GM19351 (cell line): ENCODE results near the gene C2orf81.

ENCODE experiments used
- ATAC-seq: cut with Tn5 transposase; IDR thresholded peaks from one replicate; pipeline ENCODE4 v1.9.1; 2021; ENCODE audit warnings: mild to moderate bottlenecking, moderate library complexity; ENCODE audit not compliant: unreplicated experiment

The C2orf81 gene

DNA sequence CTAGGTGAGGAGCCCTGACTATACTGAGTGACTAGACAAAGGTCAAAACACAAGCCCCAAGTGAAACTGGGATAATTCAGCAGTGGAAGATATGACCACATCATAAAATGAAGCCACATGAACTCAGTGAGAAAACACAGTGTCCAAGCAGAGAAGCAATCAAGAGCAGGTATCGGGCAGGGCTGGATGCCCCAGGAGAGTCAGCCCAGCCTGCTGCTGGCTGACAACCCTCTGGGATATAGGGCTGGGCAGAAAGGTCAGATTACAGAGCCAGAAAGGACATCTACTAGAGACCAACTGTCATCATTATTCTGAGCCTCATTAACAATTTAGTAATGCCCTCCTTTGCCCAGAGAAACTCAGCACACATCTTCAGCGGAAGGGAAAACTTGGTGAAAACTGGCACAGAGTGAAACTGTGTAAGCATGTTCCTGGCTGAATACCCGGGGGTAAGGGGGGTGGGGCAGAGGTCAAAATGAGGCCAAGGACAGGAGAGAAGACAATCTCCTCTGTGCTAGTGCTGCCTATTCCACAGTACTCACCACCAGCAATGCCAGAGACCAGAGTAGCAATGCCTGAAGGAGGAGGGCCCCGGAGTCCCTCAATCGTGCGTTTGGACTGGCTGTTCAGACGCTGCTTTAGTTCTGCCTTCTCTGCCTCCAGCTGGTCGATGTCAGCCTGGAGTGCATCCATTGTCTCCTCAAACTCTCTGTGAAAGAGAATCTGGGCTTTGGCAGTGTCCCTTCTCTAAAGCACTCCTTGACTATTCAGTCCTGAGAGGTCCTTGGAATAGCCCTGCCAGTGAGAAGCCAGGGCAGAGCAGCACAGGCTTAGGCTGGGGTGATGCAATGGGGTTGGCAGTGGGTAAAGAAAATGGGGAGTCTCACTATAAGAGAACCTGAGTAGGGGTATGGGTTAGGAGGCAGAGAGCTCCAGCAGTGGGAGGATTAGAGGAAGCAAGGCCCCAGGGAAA, 56.6 kb downstream of the C2orf81 start:
- ATAC-seq: no peak
